SK-N-MC (cell line): Measurements from ENCODE around the gene SCMH1.

Experiments
- EZH2 ChIP-seq: fragments of 200-600 bp; sonication (generic); IDR thresholded peaks from one replicate; pipeline ENCODE4 v1.6.1; 2017; ENCODE audit warnings: antibody characterized with exemption
- FOXP2 ChIP-seq: optimal IDR thresholded peaks from 2 replicates; pipeline ENCODE3; 2011; ENCODE audit warnings: mild to moderate bottlenecking, moderate library complexity; ENCODE audit not compliant: insufficient read depth; ENCODE audit errors: extremely low read length, control extremely low read depth
- POLR2AphosphoS5 ChIP-seq: IDR thresholded peaks from 2 replicates; pipeline ENCODE4 v1.6.1; 2012; ENCODE audit warnings: mild to moderate bottlenecking, low read depth, low read length, borderline replicate concordance

GRCh38 chr1:40978886-40979240, 263.2 kb downstream of the SCMH1 start:
- TF ChIP-seq EZH2 (no peak), POLR2AphosphoS5 (no peak), FOXP2 (no peak)
